Measurements from ENCODE around the gene DNAH1. TPM values are rescaled to one million over a fixed set of nuclear protein-coding genes. Genes with fewer than 3 reads are reported as not detected.

The DNAH1 gene
- total and polyA plus RNA-seq, 2 experiments from 2014 or later = 0.81 to 1.8 TPM

GRCh38 chr3:52302426-52303145 lies 13.5 kb upstream of the DNAH1 start:
- Histone ChIP-seq H3F3A (replicated peaks; ENCODE audit: low read depth) (0 out of 2 replicates have a peak, but pooled peaks cover 4% of the 10 kb centered on the region), H3K9me2 (ENCODE audit: insufficient read depth) (no peaks in the 10 kb centered on the region), H3K79me2 (replicated peaks; ENCODE audit: insufficient read depth) (no peaks in the 10 kb centered on the region), H3K27me3 (ENCODE audit: insufficient read depth) (no peaks in the 10 kb centered on the region), H3K4me1 (ENCODE audit: insufficient read depth) (peaks cover 23% of the 10 kb centered on the region), H3K4me3 (no peak overlapping the region), H3K36me3 (ENCODE audit: insufficient read depth) (no peaks in the 10 kb centered on the region), H2AFZ (no peak overlapping the region), H4K20me1 (replicated peaks; ENCODE audit: insufficient read depth) (no peaks in the 10 kb centered on the region), H3K4me2 (no peak overlapping the region), H3K27ac (ENCODE audit: low read depth) (no peak overlapping the region)
- ATAC-seq = no peak
- no peak for TF ChIP-seq POLR2AphosphoS5 (IDR thresholded peaks at IDR 0.05; ENCODE audit: low read depth)
- no peak for TF ChIP-seq REST (IDR thresholded peaks at IDR 0.05; ENCODE audit: unreplicated experiment)
- no peak for TF ChIP-seq STAT1 (IDR thresholded peaks at IDR 0.05; ENCODE audit: unreplicated experiment)
- no peak for TF ChIP-seq CTCF (conservative IDR thresholded peaks at IDR 0.05; ENCODE audit: low read depth in 2 of 2)
- TF ChIP-seq ETS1 (IDR thresholded peaks at IDR 0.05) = no peak
- H3K9me3 Mint-ChIP-seq = no peaks in the 10 kb centered on the region
- H3K27ac Mint-ChIP-seq = no peak overlapping the region
- H3K27me3 Mint-ChIP-seq (ENCODE audit: insufficient read depth, low read depth, poor library complexity) = peaks cover 34% of the 10 kb centered on the region
- no peak for DNase-seq (ENCODE audit: low spot score)
- peaks cover 31% of the 10 kb centered on the region for H3K4me1 Mint-ChIP-seq
- no peak overlapping the region for H3K4me3 Mint-ChIP-seq
- H3K36me3 Mint-ChIP-seq (ENCODE audit: low read depth) = no peaks in the 10 kb centered on the region

GRCh38 chr3:52303811-52304210 lies 12.3 kb upstream of the DNAH1 start:
- H3K36me3 ChIP-seq (ENCODE audit: insufficient read depth) = no peaks in the 10 kb centered on the region
- TF ChIP-seq JUNB (IDR thresholded peaks at IDR 0.05; ENCODE audit: unreplicated experiment) (no peak), ZNF462 (CRISPR knock-in tag; IDR thresholded peaks at IDR 0.05) (no peak)
- no peaks in the 10 kb centered on the region for H3K27me3 ChIP-seq (ENCODE audit: insufficient read depth)
- H3F3A ChIP-seq (replicated peaks; ENCODE audit: low read depth) = 0 out of 2 replicates have a peak, but pooled peaks cover 4% of the 10 kb centered on the region
- no peaks in the 10 kb centered on the region for H3K9me2 ChIP-seq (ENCODE audit: insufficient read depth)
- Mint-ChIP-seq H3K27ac (no peak overlapping the region), H3K4me1 (peaks cover 20% of the 10 kb centered on the region), H3K36me3 (ENCODE audit: low read depth) (no peaks in the 10 kb centered on the region), H3K9me3 (no peaks in the 10 kb centered on the region), H3K27me3 (ENCODE audit: insufficient read depth, low read depth, poor library complexity) (peaks cover 27% of the 10 kb centered on the region), H3K4me3 (no peak overlapping the region)
- no peak overlapping the region for H2AFZ ChIP-seq
- H3K4me2 ChIP-seq = no peak overlapping the region
- no peaks in the 10 kb centered on the region for H3K79me2 ChIP-seq (replicated peaks; ENCODE audit: insufficient read depth)
- H3K4me1 ChIP-seq (ENCODE audit: insufficient read depth) = peaks cover 18% of the 10 kb centered on the region
- no peak overlapping the region for H3K4me3 ChIP-seq
- H4K20me1 ChIP-seq (replicated peaks; ENCODE audit: insufficient read depth) = no peaks in the 10 kb centered on the region
- ATAC-seq = no peak
- DNase-seq (ENCODE audit: low spot score) = no peak
- H3K27ac ChIP-seq (ENCODE audit: low read depth) = no peak overlapping the region

Data from GM23338 (cell line).